Stimulated activated CD4-positive, alpha-beta T cell treated with anti-CD3 and anti-CD28 coated beads, Interleukin-1b, Interleukin-23, amount 100 ng/mL, for 24 hours (primary cell): Measurements from ENCODE around the gene CNNM2.
"Not testable (repeated sequence)": the region's sequence is repeated elsewhere in the genome, so short reads cannot be mapped to it uniquely, and the experiment has no call there.

ENCODE experiments used
- DNase-seq, 4 experiments: peaks; one replicate each; pipeline ENCODE4 v3.0.0-alpha.2; 2020; ENCODE audit warnings: low read depth in 4 of 4, low spot score in 1 of 4

CNNM2 gene

DNA sequence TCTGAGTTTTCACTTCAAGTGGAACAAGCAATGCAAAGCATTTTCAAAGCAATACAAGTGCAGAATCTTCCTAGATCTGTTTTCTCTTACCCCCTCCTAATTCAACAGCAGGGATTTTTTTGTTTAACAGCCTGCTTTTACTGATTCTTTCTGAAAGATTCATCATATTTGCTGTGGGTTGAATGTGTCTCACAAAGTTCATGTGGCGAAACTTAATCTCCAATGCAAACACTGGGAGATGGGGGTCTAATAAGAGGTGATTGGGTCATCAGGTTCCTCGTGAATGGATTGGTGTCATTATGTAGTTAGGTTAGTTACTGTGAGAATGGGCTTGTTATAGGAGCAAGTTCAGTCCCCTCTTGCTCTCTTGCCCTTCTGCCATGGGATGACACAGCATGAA lies 107.6 kb downstream of the CNNM2 start:
- no peak for DNase-seq

DNA sequence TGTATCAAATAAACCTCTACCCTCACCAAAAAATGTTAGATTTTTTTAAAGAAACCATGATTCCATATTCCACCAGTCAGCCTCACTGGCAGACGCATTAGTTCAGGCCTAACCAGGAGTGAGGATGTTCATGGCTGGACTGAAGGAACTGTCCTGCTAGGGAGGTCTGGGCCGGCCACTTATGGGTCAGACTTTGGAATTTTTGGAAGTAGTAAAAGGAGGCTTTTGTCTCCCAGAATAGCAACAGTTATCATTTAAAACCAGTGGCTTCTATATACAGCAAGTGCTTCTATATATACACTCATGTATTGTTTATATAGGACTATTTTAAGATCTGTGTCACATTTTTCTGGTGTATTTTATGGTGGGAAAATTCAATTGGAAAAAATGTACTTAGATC lies 120.5 kb downstream of the CNNM2 start:
- DNase-seq, result no peak

DNA sequence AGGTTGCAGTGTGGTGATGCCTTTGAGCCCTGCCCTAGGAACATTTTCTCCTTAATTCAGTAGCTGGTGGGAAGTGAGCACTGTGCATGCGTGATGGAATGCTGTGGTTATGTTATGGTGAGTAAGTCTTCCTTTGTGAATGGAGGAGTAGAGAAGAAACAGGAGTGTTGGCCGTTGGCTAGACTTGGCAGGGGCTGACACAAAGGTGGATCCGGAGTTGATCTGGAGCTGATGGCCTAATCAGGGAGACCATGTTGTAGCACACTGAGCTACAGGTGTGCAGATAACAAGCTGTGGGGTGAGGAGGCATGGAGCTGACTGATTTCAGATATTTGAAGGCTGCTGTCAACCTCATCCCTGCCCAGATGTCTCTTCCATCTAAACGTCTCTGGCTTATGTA lies 122.3 kb downstream of the CNNM2 start:
- DNase-seq, result no peak

DNA sequence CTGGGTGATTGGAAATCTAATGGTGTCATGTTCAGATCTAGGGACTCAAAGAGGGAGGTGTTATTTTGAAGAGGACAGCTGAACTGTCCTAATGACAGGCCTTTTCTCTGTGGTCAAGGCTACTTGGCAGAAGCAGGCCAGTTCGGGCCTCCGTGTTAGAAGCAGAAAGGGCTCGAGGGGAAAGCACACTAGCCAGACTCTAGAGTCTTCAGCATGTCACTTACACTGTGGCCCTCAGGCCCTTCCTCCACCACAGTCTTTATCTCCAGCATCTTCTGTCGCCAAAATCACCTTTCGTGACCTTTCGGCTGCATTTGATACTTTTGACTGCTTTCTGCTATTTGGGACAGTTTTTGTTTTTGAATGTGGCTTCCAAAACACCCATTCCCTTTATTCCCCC lies 123.3 kb downstream of the CNNM2 start:
- DNase-seq, result no peak

DNA sequence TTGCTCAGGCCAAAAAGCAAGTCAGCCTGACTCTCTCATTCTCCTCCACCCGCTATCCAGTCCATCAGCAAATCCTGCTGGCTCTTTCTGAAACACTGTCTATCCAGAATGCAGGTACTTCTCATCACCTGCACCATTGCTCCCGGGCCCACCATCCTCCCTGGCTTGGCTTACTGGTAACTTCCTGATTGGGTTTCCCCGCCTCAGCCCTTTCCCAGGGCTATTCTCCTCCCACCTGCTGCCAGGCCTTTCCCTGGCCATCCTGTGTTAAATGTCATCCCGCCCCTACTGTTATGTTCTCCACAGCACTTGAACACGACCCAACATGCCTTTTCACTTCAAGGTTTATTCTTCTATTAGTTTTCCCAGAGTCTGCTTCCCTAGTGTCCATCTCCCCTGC lies 124.0 kb downstream of the CNNM2 start:
- no peak for DNase-seq

DNA sequence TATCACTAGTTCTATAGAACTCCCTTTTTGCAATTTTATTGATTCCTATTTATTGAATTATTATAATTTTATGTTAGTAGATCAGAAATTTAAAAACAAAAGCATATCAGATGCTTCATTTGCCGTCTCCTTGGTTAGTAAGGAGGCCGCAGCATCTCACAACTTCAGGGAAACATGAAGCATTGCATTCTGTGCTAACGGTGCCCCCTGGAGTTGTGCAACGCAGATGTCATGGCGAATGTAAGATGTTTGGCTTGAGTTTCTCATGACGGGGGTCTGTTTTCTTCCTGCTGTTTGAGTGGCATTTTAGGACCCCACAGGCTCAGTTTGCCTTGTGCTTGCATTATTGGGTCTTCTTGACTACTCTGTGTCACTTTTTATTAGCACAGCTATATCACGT lies 124.8 kb downstream of the CNNM2 start:
- DNase-seq, result no peak

- no peak for DNase-seq
Observed at GRCh38 chr10:103044942-103045489, 126.9 kb downstream of the CNNM2 start.

- DNase-seq, result no peak
Observed at GRCh38 chr10:103045961-103046360, 127.9 kb downstream of the CNNM2 start.

GRCh38 chr10:103047381-103047780 lies 129.3 kb downstream of the CNNM2 start:
- DNase-seq, result no peak

GRCh38 chr10:103049237-103049636 lies 131.1 kb downstream of the CNNM2 start:
- DNase-seq, result no peak

- peak in 2 of 4 experiments; percentile 12 for DNase-seq
Observed at GRCh38 chr10:103053659-103054581, 135.8 kb downstream of the CNNM2 start.

DNA sequence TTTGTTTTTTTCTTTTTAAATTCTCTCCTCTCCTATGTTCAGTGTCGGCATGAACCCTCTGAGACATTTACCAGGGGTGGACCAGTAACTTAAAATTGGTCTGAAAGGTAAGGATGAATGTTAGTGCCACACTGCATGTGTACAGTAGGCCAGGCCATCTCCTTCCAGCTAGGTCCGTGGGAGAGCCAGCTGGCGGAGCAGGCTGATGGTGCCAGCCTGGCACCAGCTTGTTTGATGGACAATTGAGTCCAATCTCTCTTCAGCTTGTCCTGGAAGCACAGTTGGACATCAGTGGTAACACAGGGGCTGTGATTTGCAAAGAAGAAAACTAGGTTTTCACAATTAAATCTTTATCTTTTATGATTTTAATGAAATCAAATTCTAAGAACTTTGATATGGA lies 136.5 kb downstream of the CNNM2 start:
- no peak for DNase-seq

DNA sequence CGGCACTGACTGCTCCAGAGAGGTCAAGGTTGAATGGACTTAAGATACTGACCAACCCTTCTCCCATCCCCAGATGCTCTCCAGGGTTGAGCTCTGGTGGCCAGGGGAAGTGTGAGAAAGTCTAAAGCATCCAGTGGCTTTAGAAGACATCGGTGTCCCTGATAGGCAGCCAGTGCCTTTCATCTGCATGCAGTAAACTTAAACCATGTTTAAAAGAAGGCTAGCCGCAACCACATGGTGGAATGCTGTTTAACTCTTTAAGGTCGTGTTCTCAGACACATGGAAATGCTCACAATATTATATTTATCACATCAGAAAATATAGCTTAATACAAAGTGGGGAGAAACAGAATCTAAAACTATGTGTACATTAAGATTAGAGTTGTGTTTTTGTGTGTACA lies 137.0 kb downstream of the CNNM2 start:
- DNase-seq, result no peak

- DNase-seq, result no peak
Observed at GRCh38 chr10:103058034-103058433, 139.9 kb downstream of the CNNM2 start.

GRCh38 chr10:103060575-103060974 lies 142.5 kb downstream of the CNNM2 start:
- no peak for DNase-seq

GRCh38 chr10:103062854-103063590 lies 144.9 kb downstream of the CNNM2 start:
- no peak for DNase-seq

DNA sequence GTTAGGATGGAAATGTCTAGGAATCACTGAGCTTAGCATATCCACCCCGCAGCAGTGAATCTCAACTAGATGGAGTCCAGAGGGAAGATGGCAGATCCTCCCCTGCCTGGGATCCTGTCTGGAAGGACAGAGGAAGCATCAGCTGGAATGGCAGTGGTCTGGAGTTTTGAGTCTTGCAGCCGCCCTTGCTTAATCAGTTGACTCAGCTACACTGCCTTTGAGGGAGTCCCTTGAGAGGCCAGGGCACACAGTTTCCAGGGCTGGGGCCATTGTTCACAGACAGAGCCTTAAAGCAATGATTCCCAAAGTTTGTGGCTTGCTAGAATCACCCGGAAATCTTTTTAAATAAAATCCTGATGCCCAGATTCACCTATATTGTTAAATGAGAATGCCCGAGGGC lies 146.9 kb downstream of the CNNM2 start:
- DNase-seq, result no peak

DNA sequence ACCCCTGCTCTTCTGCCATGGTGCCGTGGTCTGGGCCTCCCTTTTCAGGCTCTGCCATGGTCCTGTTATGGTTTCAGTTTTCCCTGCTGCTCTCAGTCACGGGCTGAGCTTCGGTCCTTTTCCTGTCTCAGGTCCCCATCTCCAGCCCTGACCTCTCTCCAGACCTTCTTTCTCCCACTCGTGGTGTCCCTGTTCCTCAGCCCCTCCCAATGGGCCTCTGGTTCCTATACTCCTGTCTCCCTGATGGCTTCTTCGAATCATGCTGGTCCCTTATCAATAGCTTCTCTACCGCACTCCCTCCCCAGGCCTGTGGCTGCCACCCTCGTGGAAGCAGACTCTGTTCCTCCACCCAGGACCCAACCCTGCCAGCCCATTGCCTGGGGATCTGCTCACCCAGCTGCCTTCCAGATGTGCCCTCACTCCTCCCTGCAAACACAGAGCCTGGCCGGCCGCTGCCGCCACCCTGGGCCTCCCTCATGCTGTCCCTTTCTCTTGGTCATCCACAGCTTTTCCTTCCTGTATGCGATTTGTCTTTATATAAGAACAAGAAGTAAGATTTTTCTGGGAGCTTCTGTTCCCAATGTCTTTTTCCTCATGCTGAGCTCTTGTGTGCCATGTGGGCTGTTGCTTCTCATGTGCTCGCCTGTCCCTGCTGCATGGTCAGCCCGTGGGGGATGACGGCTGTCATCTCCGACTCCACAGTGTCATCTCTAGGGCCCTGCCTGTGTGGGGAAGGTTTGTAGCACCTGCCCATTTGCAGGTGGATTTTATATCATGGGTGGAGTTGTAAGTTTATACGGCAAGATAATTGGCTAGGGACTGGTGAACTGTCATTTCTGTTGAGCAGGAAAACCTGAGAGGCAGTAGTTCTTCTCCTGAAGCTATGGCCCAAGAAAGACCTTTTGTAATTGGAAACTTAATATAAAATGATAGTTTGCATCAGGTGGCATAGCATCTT lies 148.3 kb downstream of the CNNM2 start:
- no peak for DNase-seq

DNA sequence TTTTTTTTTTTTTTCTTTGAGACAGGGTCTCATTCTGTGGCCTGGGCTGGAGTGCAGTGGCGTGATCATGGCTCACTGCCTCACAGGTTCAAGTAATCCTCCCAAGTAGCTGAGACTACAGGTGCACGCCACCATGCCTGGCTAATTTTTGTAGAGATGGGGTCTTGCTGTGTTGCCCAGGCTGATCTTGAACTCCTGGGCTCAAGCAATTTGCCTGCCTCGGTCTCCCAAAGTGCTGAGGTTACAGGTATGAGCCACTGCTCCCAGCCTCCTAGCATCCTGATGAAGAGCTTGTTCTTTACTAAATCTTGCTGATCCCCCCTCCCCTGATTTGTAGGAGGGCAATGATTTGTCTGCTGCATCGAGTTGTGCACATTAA lies 149.0 kb downstream of the CNNM2 start:
- not testable (repeated sequence) for DNase-seq

DNA sequence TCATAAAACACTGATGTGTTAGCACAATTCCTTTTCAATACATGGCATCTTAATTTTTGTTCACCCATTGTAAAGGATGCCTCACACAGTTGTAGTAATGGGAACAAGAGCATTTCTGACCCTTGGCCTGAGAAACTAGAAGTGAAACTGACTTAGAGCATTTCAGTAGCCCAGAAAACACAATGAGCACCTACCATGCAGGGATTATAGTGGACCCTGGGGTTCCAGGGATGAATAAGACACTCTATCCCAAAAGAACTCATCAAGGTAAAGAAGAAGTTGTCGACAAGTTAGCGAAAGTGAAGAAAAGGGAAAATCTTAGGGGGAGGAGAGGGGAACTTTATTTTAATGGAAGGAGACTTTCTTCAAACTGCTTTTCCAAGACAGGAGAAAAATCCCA lies 149.4 kb downstream of the CNNM2 start:
- no peak for DNase-seq

GRCh38 chr10:103067956-103068355 lies 149.9 kb downstream of the CNNM2 start:
- no peak for DNase-seq
